HepG2 (cell line): ENCODE results near the gene PTPRU. TPM values are rescaled to one million over a fixed set of nuclear protein-coding genes. Genes with fewer than 3 reads are reported as not detected.
A peak's percentile ranks its signal among the peaks of the same experiment; 100 is the strongest.

Source experiments
- ATRX ChIP-seq: sonication (generic); formaldehyde crosslinking; IDR thresholded peaks from 2 replicates; pipeline ENCODE4 v1.4.0; 2020; ENCODE audit warnings: missing genetic modification reagents, borderline replicate concordance
- CBX1 ChIP-seq: IDR thresholded peaks from one replicate; pipeline ENCODE4 v1.6.1; 2016; ENCODE audit warnings: antibody characterized with exemption, low read depth
- CBX5 ChIP-seq: sonication (generic); formaldehyde crosslinking; IDR thresholded peaks from 2 replicates; pipeline ENCODE4 v1.4.0; 2020; ENCODE audit warnings: missing genetic modification reagents, borderline replicate concordance
- ELF3 ChIP-seq: IDR thresholded peaks from 2 replicates; pipeline ENCODE4 v1.6.1; 2016; ENCODE audit warnings: missing genetic modification reagents, missing compliant biosample characterization
- GTF2F1 ChIP-seq: fragments of 150-350 bp; IDR thresholded peaks from 2 replicates; pipeline ENCODE4 v1.6.1; 2014; ENCODE audit warnings: low read length
- TEAD2 ChIP-seq: sonication (generic); formaldehyde crosslinking; IDR thresholded peaks from 2 replicates; pipeline ENCODE4 v1.9.0; 2021; ENCODE audit warnings: missing genetic modification reagents
- ZFP1 ChIP-seq: IDR thresholded peaks from 2 replicates; pipeline ENCODE4 v1.6.1; 2016
- ZNF264 ChIP-seq: sonication (generic); formaldehyde crosslinking; IDR thresholded peaks from 2 replicates; pipeline ENCODE4 v1.4.0; 2020; ENCODE audit warnings: missing genetic modification reagents
- ZNF430 ChIP-seq: sonication (generic); formaldehyde crosslinking; IDR thresholded peaks from 2 replicates; pipeline ENCODE4 v1.9.0; 2021; ENCODE audit warnings: mild to moderate bottlenecking, missing genetic modification reagents
- ZNF496 ChIP-seq: sonication (generic); formaldehyde crosslinking; IDR thresholded peaks from 2 replicates; pipeline ENCODE4 v1.8.1; 2023; ENCODE audit warnings: mild to moderate bottlenecking, moderate library complexity, missing genetic modification reagents; ENCODE audit not compliant: insufficient replicate concordance
- ZNF530 ChIP-seq: sonication (generic); formaldehyde crosslinking; IDR thresholded peaks from 2 replicates; pipeline ENCODE4 v1.5.0; 2020; ENCODE audit warnings: low read depth, mild to moderate bottlenecking, missing genetic modification reagents
- ZNF660 ChIP-seq: sonication (generic); formaldehyde crosslinking; IDR thresholded peaks from 2 replicates; pipeline ENCODE4 v1.5.1; 2020; ENCODE audit warnings: mild to moderate bottlenecking, low read depth, missing genetic modification reagents, borderline replicate concordance
- ZNF766 ChIP-seq: sonication (generic); formaldehyde crosslinking; IDR thresholded peaks from 2 replicates; pipeline ENCODE4 v1.5.0; 2020; ENCODE audit warnings: missing genetic modification reagents, borderline replicate concordance
- ZSCAN20 ChIP-seq: sonication (generic); formaldehyde crosslinking; IDR thresholded peaks from 2 replicates; pipeline ENCODE4 v1.4.0; 2020; ENCODE audit warnings: missing genetic modification reagents, mild to moderate bottlenecking, borderline replicate concordance
- polyA plus RNA-seq, 8 experiments: library from polyadenylated mRNA; depleted of rRNA in 3 of 8; stranded (reverse) in 7 of 8; unstranded in 1 of 8; fragments of >200 nt; fragmentation: Illumina TruSeq in 4 of 8; extraction: Trizol in 4 of 8; gene quantifications; 2 replicates each; pipeline versions ENCODE4 v1.2.1 to v1.2.3, GENCODE V29; 2011 to 2016; ENCODE audit warnings: low read depth in 4 of 8, missing spikeins in 1 of 8, mixed read lengths in 1 of 8; ENCODE audit not compliant: insufficient read depth in 1 of 8
- total RNA-seq, 5 experiments: library from RNA; depleted of rRNA; stranded (reverse); fragments of >200 nt; fragmentation: Illumina TruSeq; extraction: Trizol; gene quantifications; 2 replicates each; pipeline ENCODE4 v1.2.3, GENCODE V29; 2016; ENCODE audit warnings: low read depth in 1 of 5
- TF ChIP-seq, protein P1 (sequence below): sonication (generic); formaldehyde crosslinking; IDR thresholded peaks from 2 replicates; pipeline ENCODE4 v1.8.0; 2023; ENCODE audit warnings: mild to moderate bottlenecking, missing genetic modification reagents
- TF ChIP-seq, protein P2 (sequence below): sonication (generic); formaldehyde crosslinking; IDR thresholded peaks from 2 replicates; pipeline ENCODE4 v1.4.0; 2020; ENCODE audit warnings: missing genetic modification reagents
- TF ChIP-seq, protein P3 (sequence below): sonication (generic); formaldehyde crosslinking; IDR thresholded peaks from 2 replicates; pipeline ENCODE4 v1.4.0; 2020; ENCODE audit warnings: missing genetic modification reagents
- TF ChIP-seq, protein P4 (sequence below): IDR thresholded peaks from 2 replicates; pipeline ENCODE4 v1.6.1; 2016; ENCODE audit warnings: missing genetic modification reagents, missing compliant biosample characterization

Gene PTPRU
- total and polyA plus RNA-seq, 2 of the 13 experiments (the other 11 are each of a cell fraction or from before 2014, with no cell fraction given) = 21.6 to 22.3 TPM

DNA sequence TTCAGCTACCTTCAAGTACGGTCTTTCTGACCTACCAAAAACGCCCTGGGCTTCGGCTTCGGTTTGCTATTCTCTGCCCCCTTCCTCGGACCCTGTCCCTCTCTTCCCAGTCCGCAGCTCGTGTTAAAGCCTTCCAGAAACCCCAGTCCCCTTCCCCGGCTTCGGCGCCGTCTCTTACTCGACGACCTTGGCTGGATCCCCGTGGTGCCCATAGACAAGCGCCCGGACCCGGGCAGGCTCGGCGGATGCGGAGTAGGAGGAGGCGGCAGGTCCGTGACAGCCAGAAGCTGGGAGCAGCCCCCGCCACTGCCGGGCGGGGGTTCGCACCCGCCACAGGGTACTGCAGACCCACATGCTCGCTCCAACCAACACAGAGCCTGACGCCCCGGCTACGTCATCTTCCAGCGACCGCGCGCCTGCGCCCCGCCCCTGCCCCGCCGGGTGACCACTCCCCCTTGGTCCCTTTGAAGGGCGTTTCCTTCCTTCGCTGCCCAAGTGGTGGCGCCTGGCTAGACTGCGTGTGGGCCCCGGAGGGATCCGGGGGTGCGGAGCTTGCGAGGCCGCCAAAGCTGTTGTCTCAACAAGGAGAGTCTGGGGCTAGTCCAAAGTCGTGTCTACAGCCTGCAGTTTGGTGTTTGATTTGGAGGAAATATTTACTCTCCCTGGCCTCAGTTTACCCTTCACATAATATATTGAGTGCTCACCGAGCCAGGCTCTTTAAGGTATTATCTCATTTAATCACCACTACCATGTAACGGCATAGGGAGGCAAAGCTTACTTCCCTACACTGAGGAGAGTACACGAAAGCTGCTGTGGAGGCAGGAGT is 5.6 kb upstream of the PTPRU start, which contains the start of gene MECR (continued):
- TF ChIP-seq, protein P1, sequence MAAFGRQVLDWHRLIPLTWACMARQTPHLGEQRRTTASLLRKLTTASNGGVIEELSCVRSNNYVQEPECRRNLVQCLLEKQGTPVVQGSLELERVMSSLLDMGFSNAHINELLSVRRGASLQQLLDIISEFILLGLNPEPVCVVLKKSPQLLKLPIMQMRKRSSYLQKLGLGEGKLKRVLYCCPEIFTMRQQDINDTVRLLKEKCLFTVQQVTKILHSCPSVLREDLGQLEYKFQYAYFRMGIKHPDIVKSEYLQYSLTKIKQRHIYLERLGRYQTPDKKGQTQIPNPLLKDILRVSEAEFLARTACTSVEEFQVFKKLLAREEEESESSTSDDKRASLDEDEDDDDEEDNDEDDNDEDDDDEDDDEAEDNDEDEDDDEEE (CRISPR knock-in tag) = 0 out of 2 replicates have a peak, but pooled peaks have one; percentile 50
- TF ChIP-seq, protein P2, sequence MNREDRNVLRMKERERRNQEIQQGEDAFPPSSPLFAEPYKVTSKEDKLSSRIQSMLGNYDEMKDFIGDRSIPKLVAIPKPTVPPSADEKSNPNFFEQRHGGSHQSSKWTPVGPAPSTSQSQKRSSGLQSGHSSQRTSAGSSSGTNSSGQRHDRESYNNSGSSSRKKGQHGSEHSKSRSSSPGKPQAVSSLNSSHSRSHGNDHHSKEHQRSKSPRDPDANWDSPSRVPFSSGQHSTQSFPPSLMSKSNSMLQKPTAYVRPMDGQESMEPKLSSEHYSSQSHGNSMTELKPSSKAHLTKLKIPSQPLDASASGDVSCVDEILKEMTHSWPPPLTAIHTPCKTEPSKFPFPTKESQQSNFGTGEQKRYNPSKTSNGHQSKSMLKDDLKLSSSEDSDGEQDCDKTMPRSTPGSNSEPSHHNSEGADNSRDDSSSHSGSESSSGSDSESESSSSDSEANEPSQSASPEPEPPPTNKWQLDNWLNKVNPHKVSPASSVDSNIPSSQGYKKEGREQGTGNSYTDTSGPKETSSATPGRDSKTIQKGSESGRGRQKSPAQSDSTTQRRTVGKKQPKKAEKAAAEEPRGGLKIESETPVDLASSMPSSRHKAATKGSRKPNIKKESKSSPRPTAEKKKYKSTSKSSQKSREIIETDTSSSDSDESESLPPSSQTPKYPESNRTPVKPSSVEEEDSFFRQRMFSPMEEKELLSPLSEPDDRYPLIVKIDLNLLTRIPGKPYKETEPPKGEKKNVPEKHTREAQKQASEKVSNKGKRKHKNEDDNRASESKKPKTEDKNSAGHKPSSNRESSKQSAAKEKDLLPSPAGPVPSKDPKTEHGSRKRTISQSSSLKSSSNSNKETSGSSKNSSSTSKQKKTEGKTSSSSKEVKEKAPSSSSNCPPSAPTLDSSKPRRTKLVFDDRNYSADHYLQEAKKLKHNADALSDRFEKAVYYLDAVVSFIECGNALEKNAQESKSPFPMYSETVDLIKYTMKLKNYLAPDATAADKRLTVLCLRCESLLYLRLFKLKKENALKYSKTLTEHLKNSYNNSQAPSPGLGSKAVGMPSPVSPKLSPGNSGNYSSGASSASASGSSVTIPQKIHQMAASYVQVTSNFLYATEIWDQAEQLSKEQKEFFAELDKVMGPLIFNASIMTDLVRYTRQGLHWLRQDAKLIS (CRISPR knock-in tag) = no peak
- TF ChIP-seq, protein P3, sequence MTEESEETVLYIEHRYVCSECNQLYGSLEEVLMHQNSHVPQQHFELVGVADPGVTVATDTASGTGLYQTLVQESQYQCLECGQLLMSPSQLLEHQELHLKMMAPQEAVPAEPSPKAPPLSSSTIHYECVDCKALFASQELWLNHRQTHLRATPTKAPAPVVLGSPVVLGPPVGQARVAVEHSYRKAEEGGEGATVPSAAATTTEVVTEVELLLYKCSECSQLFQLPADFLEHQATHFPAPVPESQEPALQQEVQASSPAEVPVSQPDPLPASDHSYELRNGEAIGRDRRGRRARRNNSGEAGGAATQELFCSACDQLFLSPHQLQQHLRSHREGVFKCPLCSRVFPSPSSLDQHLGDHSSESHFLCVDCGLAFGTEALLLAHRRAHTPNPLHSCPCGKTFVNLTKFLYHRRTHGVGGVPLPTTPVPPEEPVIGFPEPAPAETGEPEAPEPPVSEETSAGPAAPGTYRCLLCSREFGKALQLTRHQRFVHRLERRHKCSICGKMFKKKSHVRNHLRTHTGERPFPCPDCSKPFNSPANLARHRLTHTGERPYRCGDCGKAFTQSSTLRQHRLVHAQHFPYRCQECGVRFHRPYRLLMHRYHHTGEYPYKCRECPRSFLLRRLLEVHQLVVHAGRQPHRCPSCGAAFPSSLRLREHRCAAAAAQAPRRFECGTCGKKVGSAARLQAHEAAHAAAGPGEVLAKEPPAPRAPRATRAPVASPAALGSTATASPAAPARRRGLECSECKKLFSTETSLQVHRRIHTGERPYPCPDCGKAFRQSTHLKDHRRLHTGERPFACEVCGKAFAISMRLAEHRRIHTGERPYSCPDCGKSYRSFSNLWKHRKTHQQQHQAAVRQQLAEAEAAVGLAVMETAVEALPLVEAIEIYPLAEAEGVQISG (CRISPR knock-in tag) = peak; percentile 80
- no peak for TF ChIP-seq ZNF530 (CRISPR knock-in tag)
- TF ChIP-seq, protein P4, sequence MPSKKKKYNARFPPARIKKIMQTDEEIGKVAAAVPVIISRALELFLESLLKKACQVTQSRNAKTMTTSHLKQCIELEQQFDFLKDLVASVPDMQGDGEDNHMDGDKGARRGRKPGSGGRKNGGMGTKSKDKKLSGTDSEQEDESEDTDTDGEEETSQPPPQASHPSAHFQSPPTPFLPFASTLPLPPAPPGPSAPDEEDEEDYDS (CRISPR knock-in tag) = peak; percentile 71
- no peak for TF ChIP-seq ZNF660 (CRISPR knock-in tag)
- TF ChIP-seq CBX1 = peak; percentile 80
- peak; percentile 65 for TF ChIP-seq ELF3 (CRISPR knock-in tag)
- TF ChIP-seq ZFP1 = no peak
- no peak for TF ChIP-seq GTF2F1
- TF ChIP-seq ZNF766 = no peak
- TF ChIP-seq ZNF264 = no peak
- TF ChIP-seq ZSCAN20 (CRISPR knock-in tag) = no peak
- TF ChIP-seq ZNF430 (CRISPR knock-in tag) = no peak
- no peak for TF ChIP-seq ATRX
- TF ChIP-seq ZNF496 (CRISPR knock-in tag) = no peak
- TF ChIP-seq TEAD2 (CRISPR knock-in tag) = no peak
- TF ChIP-seq CBX5 (CRISPR knock-in tag) = no peak; the same call in 1 of the 2 replicates
